B cell (primary cell): Measurements from ENCODE around the gene BHLHE23. TPM values are rescaled to one million over a fixed set of nuclear protein-coding genes. Genes with fewer than 3 reads are reported as not detected.

Experiments
- ATAC-seq: fragments of 200-7000 bp; cut with Tn5 transposase; one replicate; pipeline ENCODE4 v1.10.0; 2021; ENCODE audit warnings: low read depth, mild to moderate bottlenecking, moderate number of reproducible peaks, moderate library complexity
- CTCF ChIA-PET: fragments of 350-600 bp; sonication (Branson Sonifier 250); formaldehyde crosslinking; loops from one replicate; lab custom pipeline; 2021; ENCODE audit warnings: antibody characterized with exemption, inconsistent platforms; lab: Charles Lee
- POLR2A ChIA-PET: fragments of 350-600 bp; sonication (Branson Sonifier 250); formaldehyde crosslinking; loops from one replicate; lab custom pipeline; 2021; ENCODE audit warnings: antibody characterized with exemption; lab: Charles Lee
- DNase-seq: peaks from one replicate; pipeline ENCODE4 v3.0.0; 2013
- H2AFZ ChIP-seq: 2 replicates; pipeline ENCODE4 v1.6.1; 2012; ENCODE audit warnings: mild to moderate bottlenecking, low read depth, low read length; ENCODE audit not compliant: insufficient read depth, poor library complexity, severe bottlenecking
- H3K27ac ChIP-seq, 2 donors: 1 replicate in 1 of 2; 2 replicates in 1 of 2; pipeline ENCODE4 v1.5.1; 2012 to 2013; ENCODE audit warnings: low read length in 2 of 2, mild to moderate bottlenecking in 2 of 2, moderate library complexity in 1 of 2
- H3K27me3 ChIP-seq, 4 experiments: fragments of 200-600 bp in 1 of 4; sonication (generic) in 1 of 4; replicated peaks in 1 of 4; 1 replicate in 2 of 4; 2 replicates in 2 of 4; pipeline versions ENCODE4 v1.6.1 to v1.7.0; 2013 to 2016; ENCODE audit warnings: low read length in 3 of 4, mild to moderate bottlenecking in 2 of 4, mixed read lengths in 1 of 4, moderate library complexity in 1 of 4; ENCODE audit not compliant: insufficient read depth in 4 of 4, control insufficient read depth in 3 of 4; ENCODE audit errors: control extremely low read depth in 1 of 4
- H3K36me3 ChIP-seq, 2 experiments: replicated peaks in 1 of 2; 1 replicate in 1 of 2; 2 replicates in 1 of 2; pipeline versions ENCODE4 v1.6.1 to v1.7.1; 2013; ENCODE audit warnings: low read length in 1 of 2; ENCODE audit not compliant: insufficient read depth in 2 of 2, control insufficient read depth in 1 of 2; ENCODE audit errors: control extremely low read depth in 1 of 2, extremely low read depth in 1 of 2
- H3K4me1 ChIP-seq, 2 donors: fragments of 200-600 bp in 1 of 2; sonication (generic) in 1 of 2; 1 replicate in 1 of 2; 2 replicates in 1 of 2; pipeline versions ENCODE4 v1.5.1 to v1.6.1; 2013 to 2017; ENCODE audit warnings: low read length in 2 of 2; ENCODE audit not compliant: control insufficient read depth in 2 of 2, insufficient read depth in 2 of 2
- H3K4me2 ChIP-seq: replicated peaks from 2 replicates; pipeline ENCODE3; 2012; ENCODE audit warnings: mild to moderate bottlenecking, low read depth, low read length; ENCODE audit not compliant: poor library complexity, severe bottlenecking
- H3K4me3 ChIP-seq, 5 experiments: fragments of 200-600 bp in 1 of 5; sonication (generic) in 1 of 5; 1 replicate in 3 of 5; 2 replicates in 2 of 5; pipeline versions ENCODE4 v1.5.1 to v1.7.0; 2011 to 2016; ENCODE audit warnings: low read length in 4 of 5, mild to moderate bottlenecking in 4 of 5, low read depth in 2 of 5, control low read depth in 1 of 5, moderate library complexity in 1 of 5; ENCODE audit not compliant: insufficient read depth in 1 of 5; ENCODE audit errors: control extremely low read depth in 1 of 5, extremely low read depth in 1 of 5
- H3K79me2 ChIP-seq: fragments of 200-600 bp; sonication (generic); one replicate; pipeline ENCODE4 v1.6.0; 2016; ENCODE audit warnings: low read length; ENCODE audit not compliant: control insufficient read depth, insufficient read depth
- H3K9ac ChIP-seq: fragments of 200-600 bp; sonication (generic); 2 replicates; pipeline ENCODE4 v1.6.1; 2017; ENCODE audit warnings: mild to moderate bottlenecking, low read length, moderate library complexity
- H3K9me3 ChIP-seq, 3 donors: one replicate each; pipeline versions ENCODE4 v1.6.1 to v1.7.1; 2013; ENCODE audit warnings: low read length in 2 of 3; ENCODE audit not compliant: control insufficient read depth in 2 of 3, insufficient read depth in 1 of 3; ENCODE audit errors: control extremely low read depth in 1 of 3
- H4K20me1 ChIP-seq: 2 replicates; pipeline ENCODE4 v1.6.0; 2012; ENCODE audit warnings: mild to moderate bottlenecking, low read length; ENCODE audit not compliant: insufficient read depth, control insufficient read depth, poor library complexity, severe bottlenecking
- H3K27ac Mint-ChIP-seq: one replicate; pipeline ENCODE4 v1.8.0; 2021; ENCODE audit warnings: mixed read lengths
- H3K27me3 Mint-ChIP-seq: one replicate; pipeline ENCODE4 v1.8.0; 2021; ENCODE audit warnings: mixed read lengths
- H3K4me1 Mint-ChIP-seq: one replicate; pipeline ENCODE4 v1.8.0; 2021; ENCODE audit warnings: mixed read lengths
- H3K4me3 Mint-ChIP-seq: one replicate; pipeline ENCODE4 v1.8.0; 2021; ENCODE audit warnings: mixed read lengths
- H3K9me3 Mint-ChIP-seq: one replicate; pipeline ENCODE4 v1.8.0; 2022; ENCODE audit warnings: mixed read lengths; ENCODE audit not compliant: insufficient read depth
- EZH2 ChIP-seq: IDR thresholded peaks from 2 replicates; pipeline ENCODE4 v1.6.1; 2012; ENCODE audit warnings: borderline replicate concordance, low read depth, mild to moderate bottlenecking, moderate library complexity, low read length; ENCODE audit not compliant: insufficient read depth, poor library complexity, severe bottlenecking
- whole genome bisulfite sequencing: methylation state at CpG from one replicate; pipeline ENCODE4 v1.1.5; 2013; ENCODE audit warnings: missing lambda C conversion rate; ENCODE audit not compliant: insufficient coverage; 5-methylcytosine and 5-hydroxymethylcytosine counted together
- intact Hi-C: fragments of 100-400 bp; cut with micrococcal nuclease; formaldehyde crosslinking; loops from one replicate; pipeline ENCODE4 v1.10.0; 2022
- polyA plus RNA-seq: library from polyadenylated mRNA; depleted of rRNA; stranded (reverse); fragments of >200 nt; gene quantifications from 2 replicates; pipeline ENCODE4 v1.2.3, GENCODE V29; 2012
- total RNA-seq, 2 donors: library from RNA; stranded (reverse); fragments of 120-200 nt in 1 of 2; gene quantifications; 1 replicate in 1 of 2; 2 replicates in 1 of 2; pipeline versions ENCODE4 v1.2.3 to v1.2.4, GENCODE V29; 2013 to 2022
- TF ChIP-seq, protein P1 (sequence below): fragments of 200-600 bp; IDR thresholded peaks from one replicate; pipeline ENCODE4 v1.8.0; 2022; ENCODE audit warnings: antibody characterized with exemption, mild to moderate bottlenecking

Gene BHLHE23
- total and polyA plus RNA-seq, 2 donors (not counting 1 experiment from before 2014, with no cell fraction given), result not detected

DNA sequence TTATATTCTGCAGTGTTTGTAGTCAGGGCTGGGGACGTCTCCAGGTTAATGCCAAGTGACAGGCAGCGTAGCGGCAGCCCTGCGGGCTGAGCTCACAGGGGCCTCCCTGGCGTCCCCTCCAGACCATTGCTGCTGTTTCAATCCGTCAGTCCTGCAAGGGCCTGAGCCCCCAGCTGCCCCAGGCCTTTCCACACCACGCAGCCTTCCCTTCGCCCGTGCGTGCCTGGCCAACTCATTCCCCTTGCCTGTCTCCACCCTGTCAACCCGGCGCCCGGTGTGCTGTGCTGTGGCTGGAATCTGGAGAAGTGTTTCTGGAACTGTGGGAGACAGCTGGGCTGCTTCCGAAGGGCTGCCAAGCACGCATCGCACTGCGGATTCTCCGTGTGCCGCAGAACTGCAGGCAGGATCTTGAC, 11.9 kb downstream of the BHLHE23 start:
- no peak for TF ChIP-seq EZH2
- TF ChIP-seq, protein P1, sequence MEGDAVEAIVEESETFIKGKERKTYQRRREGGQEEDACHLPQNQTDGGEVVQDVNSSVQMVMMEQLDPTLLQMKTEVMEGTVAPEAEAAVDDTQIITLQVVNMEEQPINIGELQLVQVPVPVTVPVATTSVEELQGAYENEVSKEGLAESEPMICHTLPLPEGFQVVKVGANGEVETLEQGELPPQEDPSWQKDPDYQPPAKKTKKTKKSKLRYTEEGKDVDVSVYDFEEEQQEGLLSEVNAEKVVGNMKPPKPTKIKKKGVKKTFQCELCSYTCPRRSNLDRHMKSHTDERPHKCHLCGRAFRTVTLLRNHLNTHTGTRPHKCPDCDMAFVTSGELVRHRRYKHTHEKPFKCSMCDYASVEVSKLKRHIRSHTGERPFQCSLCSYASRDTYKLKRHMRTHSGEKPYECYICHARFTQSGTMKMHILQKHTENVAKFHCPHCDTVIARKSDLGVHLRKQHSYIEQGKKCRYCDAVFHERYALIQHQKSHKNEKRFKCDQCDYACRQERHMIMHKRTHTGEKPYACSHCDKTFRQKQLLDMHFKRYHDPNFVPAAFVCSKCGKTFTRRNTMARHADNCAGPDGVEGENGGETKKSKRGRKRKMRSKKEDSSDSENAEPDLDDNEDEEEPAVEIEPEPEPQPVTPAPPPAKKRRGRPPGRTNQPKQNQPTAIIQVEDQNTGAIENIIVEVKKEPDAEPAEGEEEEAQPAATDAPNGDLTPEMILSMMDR, result no peak

DNA sequence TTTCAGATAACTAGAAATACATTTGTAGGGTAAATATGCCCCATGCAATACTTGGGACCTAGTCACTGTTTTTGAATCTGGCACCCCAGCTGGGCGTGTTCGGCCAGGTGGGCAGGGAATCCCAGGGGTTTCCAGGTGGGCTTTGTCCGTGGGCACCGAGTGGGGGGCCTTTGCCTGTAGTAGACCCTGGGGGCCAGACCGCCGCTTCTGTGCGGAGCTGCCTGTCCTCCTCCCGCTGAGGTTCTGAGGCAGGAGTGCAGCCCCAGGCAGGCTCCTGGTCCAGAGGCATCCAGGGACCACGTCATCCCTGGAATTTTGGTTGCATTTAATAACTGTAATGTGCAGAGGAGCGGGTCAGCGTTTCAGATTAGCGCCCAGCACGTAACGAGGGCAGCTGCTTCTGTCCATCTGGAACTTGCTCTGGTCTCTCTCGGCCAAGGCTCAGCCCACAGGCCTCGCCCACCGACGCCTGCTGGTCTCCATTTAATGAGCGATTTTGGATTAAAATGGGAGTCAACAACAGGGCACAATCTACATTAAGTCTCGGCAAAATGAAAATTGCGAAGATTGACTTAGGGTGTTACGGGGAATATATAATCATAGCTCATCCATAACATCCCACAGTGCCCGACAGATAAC, 12.8 kb downstream of the BHLHE23 start:
- Mint-ChIP-seq H3K4me1 (peaks cover 3% of the 10 kb centered on the region), H3K9me3 (no peaks in the 10 kb centered on the region), H3K27me3 (peaks cover 48% of the 10 kb centered on the region), H3K27ac (no peak overlapping the region), H3K4me3 (no peak overlapping the region)
- Histone ChIP-seq H2AFZ (no peak overlapping the region), H3K27me3 (peaks cover 0 to 29% (median 1%) of the 10 kb centered on the region in 4 experiments), H4K20me1 (no peaks in the 10 kb centered on the region), H3K4me1 (peaks cover 3% of the 10 kb centered on the region in 2 donors), H3K27ac (no peak overlapping the region), H3K9me3 (no peaks in the 10 kb centered on the region), H3K4me2 (no peak overlapping the region), H3K4me3 (no peak overlapping the region), H3K9ac (no peak overlapping the region), H3K36me3 (no peaks in the 10 kb centered on the region), H3K79me2 (no peaks in the 10 kb centered on the region)
- intact Hi-C loops, result no loop called here
- POLR2A ChIA-PET, result no interaction called here
- TF ChIP-seq, protein P1, result no peak
- TF ChIP-seq EZH2, result no peak
- ATAC-seq (no peak), DNase-seq (no peak)
- CTCF ChIA-PET, result interaction anchor here (1.0 to 1.1 kb wide), 2 partner anchors 15 to 22 kb away, joined by 3 read pairs; no protein-coding TSS in a partner anchor
- WGBS, result 92% methylated on average over 20 of the region's 23 CpGs

More for the DNA sequence above, 11.9 kb downstream of the BHLHE23 start:
- Histone ChIP-seq H3K36me3 (no peaks in the 10 kb centered on the region), H3K4me2 (no peak overlapping the region), H3K9ac (no peak overlapping the region), H3K27ac (no peak overlapping the region), H3K79me2 (no peaks in the 10 kb centered on the region), H4K20me1 (no peaks in the 10 kb centered on the region), H3K4me3 (no peak overlapping the region), H3K27me3 (peaks cover 0 to 26% (median 3%) of the 10 kb centered on the region in 4 experiments), H3K9me3 (no peaks in the 10 kb centered on the region), H2AFZ (no peak overlapping the region), H3K4me1 (no peaks in the 10 kb centered on the region)
- DNase-seq (no peak), ATAC-seq (no peak)
- Mint-ChIP-seq H3K27ac (no peak overlapping the region), H3K9me3 (no peaks in the 10 kb centered on the region), H3K4me3 (no peak overlapping the region), H3K27me3 (peaks cover 49% of the 10 kb centered on the region), H3K4me1 (no peaks in the 10 kb centered on the region)
- POLR2A ChIA-PET, result no interaction called here
- WGBS, result 98% methylated on average over 19 of the region's 19 CpGs
- intact Hi-C loops, result no loop called here
- CTCF ChIA-PET, result interaction anchor here (1.1 kb wide), 1 partner anchor 23 kb away, joined by 3 read pairs; no protein-coding TSS in a partner anchor
